GM12878 (cell line): ENCODE data around the gene FBXO7. TPM values are rescaled to one million over a fixed set of nuclear protein-coding genes. Genes with fewer than 3 reads are reported as not detected.

Experiments used
- BCL11A ChIP-seq: IDR thresholded peaks from 2 replicates; pipeline ENCODE4 v1.6.1; 2011; ENCODE audit warnings: low read depth, low read length
- CBX3 ChIP-seq: fragments of 200-600 bp; sonication (generic); IDR thresholded peaks from 2 replicates; pipeline ENCODE4 v1.6.1; 2016; ENCODE audit warnings: low read depth, borderline replicate concordance
- GABPA ChIP-seq: IDR thresholded peaks from 2 replicates; pipeline ENCODE4 v1.6.1; 2014; ENCODE audit warnings: antibody characterized with exemption, low read depth, mild to moderate bottlenecking, inconsistent platforms
- GATAD2B ChIP-seq: fragments of 450-650 bp; conservative IDR thresholded peaks from 2 replicates; pipeline ENCODE4 v1.6.1; 2017; ENCODE audit warnings: low read depth, mild to moderate bottlenecking, moderate library complexity
- KDM1A ChIP-seq: fragments of 200-600 bp; sonication (generic); IDR thresholded peaks from 2 replicates; pipeline ENCODE4 v1.6.1; 2016; ENCODE audit warnings: borderline replicate concordance
- LARP7 ChIP-seq: fragments of 450-650 bp; IDR thresholded peaks from 2 replicates; pipeline ENCODE4 v1.6.1; 2017; ENCODE audit warnings: mild to moderate bottlenecking
- MEF2B ChIP-seq: fragments of 450-650 bp; IDR thresholded peaks from 2 replicates; pipeline ENCODE4 v1.6.1; 2018; ENCODE audit warnings: mild to moderate bottlenecking, moderate library complexity; ENCODE audit not compliant: partially characterized antibody, poor library complexity, severe bottlenecking
- MTA3 ChIP-seq: IDR thresholded peaks from 2 replicates; pipeline ENCODE4 v1.6.1; 2012; ENCODE audit warnings: low read length, inconsistent platforms, borderline replicate concordance
- NBN ChIP-seq: fragments of 450-650 bp; IDR thresholded peaks from 2 replicates; pipeline ENCODE4 v1.6.1; 2016
- NFXL1 ChIP-seq: fragments of 450-650 bp; IDR thresholded peaks from 2 replicates; pipeline ENCODE4 v1.6.1; 2017; ENCODE audit warnings: antibody characterized with exemption, mild to moderate bottlenecking, borderline replicate concordance
- NR2C1 ChIP-seq: fragments of 450-650 bp; IDR thresholded peaks from 2 replicates; pipeline ENCODE4 v1.6.1; 2017; ENCODE audit warnings: antibody characterized with exemption, mild to moderate bottlenecking, moderate library complexity
- NRF1 ChIP-seq: conservative IDR thresholded peaks from 2 replicates; pipeline ENCODE4 v1.6.1; 2011; ENCODE audit warnings: mild to moderate bottlenecking, low read depth, low read length, improper control_type of control experiment
- PAX8 ChIP-seq: fragments of 450-650 bp; IDR thresholded peaks from 2 replicates; pipeline ENCODE4 v1.6.1; 2017; ENCODE audit warnings: mild to moderate bottlenecking, moderate library complexity
- POLR2AphosphoS5 ChIP-seq: IDR thresholded peaks from 2 replicates; pipeline ENCODE4 v1.6.1; 2011; ENCODE audit warnings: mild to moderate bottlenecking, low read length, inconsistent platforms
- RUNX3 ChIP-seq: IDR thresholded peaks from 2 replicates; pipeline ENCODE4 v1.6.1; 2012; ENCODE audit warnings: low read length, inconsistent platforms
- SIN3A ChIP-seq: IDR thresholded peaks from 2 replicates; pipeline ENCODE4 v1.6.1; 2012; ENCODE audit warnings: low read depth, low read length, improper control_type of control experiment
- STAT1 ChIP-seq: fragments of 450-650 bp; conservative IDR thresholded peaks from 2 replicates; pipeline ENCODE4 v1.6.1; 2014; ENCODE audit warnings: antibody characterized with exemption, mild to moderate bottlenecking
- TCF7 ChIP-seq: IDR thresholded peaks from 2 replicates; pipeline ENCODE4 v1.6.1; 2014; ENCODE audit warnings: antibody characterized with exemption, borderline replicate concordance
- YY1 ChIP-seq: IDR thresholded peaks from 2 replicates; pipeline ENCODE4 v1.6.1; 2011; ENCODE audit warnings: low read depth, mild to moderate bottlenecking, low read length
- polyA plus RNA-seq, 11 experiments: library from polyadenylated mRNA; depleted of rRNA in 4 of 11; unstranded in 6 of 11; stranded (reverse) in 5 of 11; fragments of >200 nt; fragmentation: Nextera tagmentation in 4 of 11; fragmentation: Illumina TruSeq in 1 of 11; extraction: Ambion mirVana in 4 of 11; extraction: Trizol in 1 of 11; gene quantifications; 1 replicate in 1 of 11; 2 replicates in 10 of 11; pipeline versions ENCODE4 v1.2.1 to v1.2.3, GENCODE V29; 2011 to 2016; ENCODE audit warnings: inconsistent platforms in 2 of 11, missing spikeins in 2 of 11, low read depth in 1 of 11
- total RNA-seq, 4 experiments: library from RNA; depleted of rRNA in 3 of 4; stranded (reverse); fragments of >200 nt in 3 of 4; fragmentation: Illumina TruSeq in 1 of 4; extraction: Trizol in 1 of 4; gene quantifications; 2 replicates each; pipeline versions ENCODE4 v1.2.1 to v1.2.3, GENCODE V29; 2013 to 2021
- TF ChIP-seq, protein P1 (sequence below): fragments of 450-650 bp; IDR thresholded peaks from 2 replicates; pipeline ENCODE4 v1.6.1; 2017; ENCODE audit warnings: borderline replicate concordance
- TF ChIP-seq, protein P2 (sequence below): fragments of 450-650 bp; IDR thresholded peaks from 2 replicates; pipeline ENCODE4 v1.6.1; 2017; ENCODE audit warnings: low read depth, mild to moderate bottlenecking, moderate library complexity
- TF ChIP-seq, protein P3 (sequence below): fragments of 450-650 bp; IDR thresholded peaks from 2 replicates; pipeline ENCODE4 v1.6.1; 2016; ENCODE audit warnings: mild to moderate bottlenecking, moderate library complexity, borderline replicate concordance

Gene FBXO7
- total and polyA plus RNA-seq, 10 of the 15 experiments (the other 5 are each of a cell fraction or from before 2014, with no cell fraction given): 37.3 to 192 (median 110) TPM

DNA sequence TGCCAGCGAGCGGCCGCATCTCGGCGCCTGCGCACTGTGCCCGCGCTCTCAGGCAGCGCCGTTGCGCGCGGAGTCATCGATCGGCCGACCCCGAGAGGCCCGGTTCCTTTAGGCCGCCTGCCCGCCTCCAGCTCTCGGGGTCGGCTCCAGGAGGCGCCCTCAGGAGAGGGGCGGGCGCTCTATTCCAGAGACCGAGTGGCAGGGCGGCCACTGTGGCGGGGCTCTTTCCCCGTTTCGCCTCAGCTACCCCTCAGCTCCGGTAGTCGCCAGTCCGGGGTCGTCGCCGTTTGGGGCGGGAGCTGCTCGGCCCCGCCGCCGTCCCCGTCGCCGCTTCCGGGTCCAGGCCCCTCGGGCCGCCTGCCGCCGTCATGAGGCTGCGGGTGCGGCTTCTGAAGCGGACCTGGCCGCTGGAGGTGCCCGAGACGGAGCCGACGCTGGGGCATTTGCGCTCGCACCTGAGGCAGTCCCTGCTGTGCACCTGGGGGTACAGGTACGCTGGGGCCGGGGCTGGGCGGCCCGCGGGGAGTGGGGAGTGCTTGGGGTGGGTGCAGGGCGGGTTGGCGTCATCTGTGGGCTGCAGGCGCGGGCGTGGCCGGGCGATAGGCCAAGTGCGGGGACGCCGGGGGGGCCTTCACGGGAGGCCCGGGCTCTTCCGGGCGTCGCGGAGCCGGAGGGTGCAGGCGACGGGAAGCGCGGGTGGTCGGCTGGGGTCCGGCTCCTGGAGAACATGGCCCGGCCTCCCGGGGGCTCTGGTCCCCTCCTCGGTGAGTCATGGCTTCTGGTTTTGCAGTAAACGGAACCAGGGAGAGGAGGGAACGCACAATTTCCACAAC is at the start of gene FBXO7 (continued):
- TF ChIP-seq, protein P1, sequence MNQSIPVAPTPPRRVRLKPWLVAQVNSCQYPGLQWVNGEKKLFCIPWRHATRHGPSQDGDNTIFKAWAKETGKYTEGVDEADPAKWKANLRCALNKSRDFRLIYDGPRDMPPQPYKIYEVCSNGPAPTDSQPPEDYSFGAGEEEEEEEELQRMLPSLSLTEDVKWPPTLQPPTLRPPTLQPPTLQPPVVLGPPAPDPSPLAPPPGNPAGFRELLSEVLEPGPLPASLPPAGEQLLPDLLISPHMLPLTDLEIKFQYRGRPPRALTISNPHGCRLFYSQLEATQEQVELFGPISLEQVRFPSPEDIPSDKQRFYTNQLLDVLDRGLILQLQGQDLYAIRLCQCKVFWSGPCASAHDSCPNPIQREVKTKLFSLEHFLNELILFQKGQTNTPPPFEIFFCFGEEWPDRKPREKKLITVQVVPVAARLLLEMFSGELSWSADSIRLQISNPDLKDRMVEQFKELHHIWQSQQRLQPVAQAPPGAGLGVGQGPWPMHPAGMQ: no peak
- TF ChIP-seq MTA3: no peak
- TF ChIP-seq, protein P2, sequence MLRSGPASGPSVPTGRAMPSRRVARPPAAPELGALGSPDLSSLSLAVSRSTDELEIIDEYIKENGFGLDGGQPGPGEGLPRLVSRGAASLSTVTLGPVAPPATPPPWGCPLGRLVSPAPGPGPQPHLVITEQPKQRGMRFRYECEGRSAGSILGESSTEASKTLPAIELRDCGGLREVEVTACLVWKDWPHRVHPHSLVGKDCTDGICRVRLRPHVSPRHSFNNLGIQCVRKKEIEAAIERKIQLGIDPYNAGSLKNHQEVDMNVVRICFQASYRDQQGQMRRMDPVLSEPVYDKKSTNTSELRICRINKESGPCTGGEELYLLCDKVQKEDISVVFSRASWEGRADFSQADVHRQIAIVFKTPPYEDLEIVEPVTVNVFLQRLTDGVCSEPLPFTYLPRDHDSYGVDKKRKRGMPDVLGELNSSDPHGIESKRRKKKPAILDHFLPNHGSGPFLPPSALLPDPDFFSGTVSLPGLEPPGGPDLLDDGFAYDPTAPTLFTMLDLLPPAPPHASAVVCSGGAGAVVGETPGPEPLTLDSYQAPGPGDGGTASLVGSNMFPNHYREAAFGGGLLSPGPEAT: no peak; the same call in 1 of the 2 replicates
- TF ChIP-seq KDM1A: no peak
- peak; percentile 2; the same call in 1 of the 2 replicates for TF ChIP-seq SIN3A
- TF ChIP-seq CBX3: no peak
- TF ChIP-seq POLR2AphosphoS5: peak; percentile 67; the same call in 1 of the 2 replicates
- TF ChIP-seq BCL11A: 0 out of 2 replicates have a peak, but pooled peaks have one; percentile 7
- TF ChIP-seq LARP7: peak; percentile 82
- no peak for TF ChIP-seq TCF7
- TF ChIP-seq GATAD2B: peak; percentile 97
- TF ChIP-seq PAX8: no peak
- 0 out of 2 replicates have a peak, but pooled peaks have one; percentile 60 for TF ChIP-seq YY1
- 0 out of 2 replicates have a peak, but pooled peaks have one; percentile 32 for TF ChIP-seq STAT1
- TF ChIP-seq RUNX3: no peak; the same call in 1 of the 2 replicates
- peak; percentile 69 for TF ChIP-seq NRF1
- no peak for TF ChIP-seq NBN
- TF ChIP-seq, protein P3, sequence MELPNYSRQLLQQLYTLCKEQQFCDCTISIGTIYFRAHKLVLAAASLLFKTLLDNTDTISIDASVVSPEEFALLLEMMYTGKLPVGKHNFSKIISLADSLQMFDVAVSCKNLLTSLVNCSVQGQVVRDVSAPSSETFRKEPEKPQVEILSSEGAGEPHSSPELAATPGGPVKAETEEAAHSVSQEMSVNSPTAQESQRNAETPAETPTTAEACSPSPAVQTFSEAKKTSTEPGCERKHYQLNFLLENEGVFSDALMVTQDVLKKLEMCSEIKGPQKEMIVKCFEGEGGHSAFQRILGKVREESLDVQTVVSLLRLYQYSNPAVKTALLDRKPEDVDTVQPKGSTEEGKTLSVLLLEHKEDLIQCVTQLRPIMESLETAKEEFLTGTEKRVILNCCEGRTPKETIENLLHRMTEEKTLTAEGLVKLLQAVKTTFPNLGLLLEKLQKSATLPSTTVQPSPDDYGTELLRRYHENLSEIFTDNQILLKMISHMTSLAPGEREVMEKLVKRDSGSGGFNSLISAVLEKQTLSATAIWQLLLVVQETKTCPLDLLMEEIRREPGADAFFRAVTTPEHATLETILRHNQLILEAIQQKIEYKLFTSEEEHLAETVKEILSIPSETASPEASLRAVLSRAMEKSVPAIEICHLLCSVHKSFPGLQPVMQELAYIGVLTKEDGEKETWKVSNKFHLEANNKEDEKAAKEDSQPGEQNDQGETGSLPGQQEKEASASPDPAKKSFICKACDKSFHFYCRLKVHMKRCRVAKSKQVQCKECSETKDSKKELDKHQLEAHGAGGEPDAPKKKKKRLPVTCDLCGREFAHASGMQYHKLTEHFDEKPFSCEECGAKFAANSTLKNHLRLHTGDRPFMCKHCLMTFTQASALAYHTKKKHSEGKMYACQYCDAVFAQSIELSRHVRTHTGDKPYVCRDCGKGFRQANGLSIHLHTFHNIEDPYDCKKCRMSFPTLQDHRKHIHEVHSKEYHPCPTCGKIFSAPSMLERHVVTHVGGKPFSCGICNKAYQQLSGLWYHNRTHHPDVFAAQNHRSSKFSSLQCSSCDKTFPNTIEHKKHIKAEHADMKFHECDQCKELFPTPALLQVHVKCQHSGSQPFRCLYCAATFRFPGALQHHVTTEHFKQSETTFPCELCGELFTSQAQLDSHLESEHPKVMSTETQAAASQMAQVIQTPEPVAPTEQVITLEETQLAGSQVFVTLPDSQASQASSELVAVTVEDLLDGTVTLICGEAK: no peak
- no peak for TF ChIP-seq MEF2B
- TF ChIP-seq NFXL1: no peak
- TF ChIP-seq NR2C1: peak; percentile 74
- TF ChIP-seq GABPA: no peak
